Left ventricle myocardium superior (tissue), 1 donor: ENCODE data around the gene AACS. TPM values are rescaled to one million over a fixed set of nuclear protein-coding genes. Genes with fewer than 3 reads are reported as not detected.

Experiments
- ATAC-seq: fragments of 200-7000 bp; cut with Tn5 transposase; one replicate; pipeline ENCODE4 v1.9.1; 2020; ENCODE audit warnings: mild to moderate bottlenecking, moderate library complexity
- DNase-seq: peaks from one replicate; pipeline ENCODE4 v3.0.0-alpha.2; 2020
- intact Hi-C: fragments of 100-400 bp; cut with micrococcal nuclease; formaldehyde crosslinking; loops from one replicate; pipeline ENCODE4 v1.11.0; 2022
- total RNA-seq: library from RNA; stranded (reverse); fragmentation: NEBNext Ultra II Directional; extraction: Animal tissue kit (Norgen Biotek cat#: 25700); gene quantifications from one replicate; pipeline ENCODE4 v1.2.1, GENCODE V29; 2021
- donor health status: DM: no; HTN: yes; CAD: no; lungs with severe emphysema.

Gene AACS
- total RNA-seq, 1 donor from 2014 or later = 12.9 TPM

- intact Hi-C loops = no loop called here
- no peak for DNase-seq
- ATAC-seq = no peak
Measured at GRCh38 chr12:125191361-125192087, 126.3 kb downstream of the AACS start.

GRCh38 chr12:125192690-125193221, 127.5 kb downstream of the AACS start:
- ATAC-seq (no peak), DNase-seq (no peak)
- intact Hi-C loops = no loop called here

Other genes with a start within 250 kb of the AACS start
- gene SCARB1, start 201.6 kb upstream of the AACS start, total RNA-seq = 12.0 TPM
- 1,197 TPM for gene UBC, start 150.8 kb upstream of the AACS start, total RNA-seq
- gene DHX37, start 76.3 kb upstream of the AACS start, total RNA-seq = 5.0 TPM
- gene BRI3BP, start 71.8 kb upstream of the AACS start, total RNA-seq = 4.2 TPM
- gene TMEM132B, start 121.0 kb downstream of the AACS start, total RNA-seq = 4.2 TPM